NCI-H69 (cell line): Measurements from ENCODE around the gene BTG1.

Experiments used
- DNase-seq: peaks from one replicate; lab custom pipeline; 2025; lab: John Stamatoyannopoulos, UW

The BTG1 gene

GRCh38 chr12:92133795-92134637 is 11.6 kb downstream of the BTG1 start:
- DNase-seq = peak; percentile 68

- DNase-seq = peak; percentile 21
Observed at GRCh38 chr12:92133171-92133570, 12.5 kb downstream of the BTG1 start.

GRCh38 chr12:92132288-92132687 is 13.4 kb downstream of the BTG1 start:
- DNase-seq = no peak

GRCh38 chr12:92130999-92131398 is 14.6 kb downstream of the BTG1 start:
- DNase-seq = no peak

- DNase-seq = no peak
Observed at GRCh38 chr12:92129609-92130008, 16.0 kb downstream of the BTG1 start.

GRCh38 chr12:92128612-92129011 is 17.0 kb downstream of the BTG1 start:
- DNase-seq = no peak

- no peak for DNase-seq
Observed at GRCh38 chr12:92124689-92125029, 21.0 kb downstream of the BTG1 start.

GRCh38 chr12:92123780-92124688 is 21.6 kb downstream of the BTG1 start:
- DNase-seq = no peak

- DNase-seq = no peak
Observed at GRCh38 chr12:92122941-92123779, 22.5 kb downstream of the BTG1 start.

- DNase-seq = peak; percentile 22
Observed at GRCh38 chr12:92121826-92122225, 23.8 kb downstream of the BTG1 start.

GRCh38 chr12:92118826-92119536 is 26.7 kb downstream of the BTG1 start:
- DNase-seq = no peak

- no peak for DNase-seq
Observed at GRCh38 chr12:92114834-92115233, 30.8 kb downstream of the BTG1 start.

GRCh38 chr12:92111256-92111655 is 34.4 kb downstream of the BTG1 start:
- DNase-seq = no peak

- peak; percentile 62 for DNase-seq
Observed at GRCh38 chr12:92110083-92110640, 35.5 kb downstream of the BTG1 start.

GRCh38 chr12:92109613-92110012 is 36.0 kb downstream of the BTG1 start:
- no peak for DNase-seq

GRCh38 chr12:92108651-92109050 is 37.0 kb downstream of the BTG1 start:
- peak; percentile 72 for DNase-seq

GRCh38 chr12:92107621-92108131 is 38.0 kb downstream of the BTG1 start:
- DNase-seq = peak; percentile 98

- DNase-seq = peak; percentile 68
Observed at GRCh38 chr12:92107094-92107493, 38.6 kb downstream of the BTG1 start.

- no peak for DNase-seq
Observed at GRCh38 chr12:92105676-92106075, 40.0 kb downstream of the BTG1 start.

- DNase-seq = no peak
Observed at GRCh38 chr12:92105110-92105509, 40.5 kb downstream of the BTG1 start.

- no peak for DNase-seq
Observed at GRCh38 chr12:92102606-92103005, 43.0 kb downstream of the BTG1 start.
